BLaER1 treated with 17β-estradiol and CSF1 and Interleukin-3, amounts not matched to agents 10 nM and 100 nM (cell line): Measurements from ENCODE around the gene DUSP10.

Source experiments
- H3K27ac ChIP-seq, 11 experiments: shearing (Covaris generic); formaldehyde crosslinking; 2 replicates each; pipeline ENCODE4 v1.8.1; 2022
- H3K27me3 ChIP-seq, 11 experiments: shearing (Covaris generic); formaldehyde crosslinking; 2 replicates each; pipeline ENCODE4 v1.8.1; 2022
- H3K36me3 ChIP-seq, 11 experiments: shearing (Covaris generic); formaldehyde crosslinking; 2 replicates each; pipeline ENCODE4 v1.8.1; 2022
- H3K4me1 ChIP-seq, 10 experiments: shearing (Covaris generic); formaldehyde crosslinking; 2 replicates each; pipeline ENCODE4 v1.8.1; 2022
- H3K4me2 ChIP-seq, 11 experiments: shearing (Covaris generic); formaldehyde crosslinking; 2 replicates each; pipeline ENCODE4 v1.8.1; 2022
- H3K4me3 ChIP-seq, 10 experiments: shearing (Covaris generic); formaldehyde crosslinking; 2 replicates each; pipeline ENCODE4 v1.8.1; 2022
- H3K9ac ChIP-seq, 11 experiments: shearing (Covaris generic); formaldehyde crosslinking; 2 replicates each; pipeline ENCODE4 v1.8.1; 2022
- H3K9me3 ChIP-seq, 11 experiments: shearing (Covaris generic); formaldehyde crosslinking; replicated peaks in 1 of 11; 2 replicates each; pipeline ENCODE4 v1.8.1; 2022
- H4K20me1 ChIP-seq, 11 experiments: shearing (Covaris generic); formaldehyde crosslinking; 2 replicates each; pipeline ENCODE4 v1.8.1; 2022
- Cebpa-rat ChIP-seq, 11 experiments: shearing (Covaris generic); IDR thresholded peaks; 2 replicates each; pipeline ENCODE4 v1.8.1; 2022

DUSP10 gene

DNA sequence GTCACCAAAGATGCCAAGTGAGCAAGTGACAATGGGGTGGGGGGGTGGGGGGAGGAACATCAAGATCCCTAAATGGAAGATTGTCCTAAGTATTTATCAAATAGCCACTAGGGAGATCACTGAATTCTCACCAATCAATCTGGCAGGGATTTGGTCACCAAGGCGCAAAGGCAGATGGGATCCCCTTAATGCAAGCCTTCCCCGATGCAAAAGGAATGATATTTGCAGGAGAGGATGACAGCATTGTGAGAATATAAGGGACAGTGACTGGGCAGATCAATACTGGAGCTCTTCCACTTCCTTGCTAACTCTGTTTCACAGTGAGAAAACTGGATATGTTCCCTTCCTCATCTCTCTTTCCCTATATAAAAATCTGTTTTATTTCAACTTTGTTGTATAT, 40.9 kb downstream of the DUSP10 start:
- no peak for TF ChIP-seq Cebpa-rat (IDR thresholded peaks at IDR 0.05)
- Histone ChIP-seq H3K9me3 (peaks cover 0 to 20% (median 2%) of the 10 kb centered on the region in 11 experiments; a peak in 11 of 22 replicates), H3K4me3 (no peak overlapping the region)

DNA sequence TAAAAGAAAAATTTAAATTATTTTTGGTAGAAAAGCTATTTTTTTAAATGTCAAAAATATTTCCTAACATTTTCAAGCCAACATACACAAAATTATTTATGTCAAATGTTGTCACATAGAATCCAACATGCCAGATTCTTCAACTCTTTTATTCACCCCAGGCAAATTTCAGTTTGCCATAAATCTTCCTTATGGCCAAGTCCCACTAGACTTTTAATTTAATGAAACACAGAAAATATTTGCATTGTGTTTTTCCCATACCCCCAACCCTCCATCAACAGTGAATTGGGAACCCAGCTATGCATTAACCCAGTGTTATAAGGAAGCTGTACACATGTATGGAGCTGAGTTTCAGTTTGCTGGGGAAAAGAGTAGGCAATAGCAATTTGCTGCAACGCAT, 41.4 kb downstream of the DUSP10 start:
- H3K4me3 ChIP-seq: no peak overlapping the region
- no peak overlapping the region for H3K9ac ChIP-seq
- no peaks in the 10 kb centered on the region for H4K20me1 ChIP-seq
- H3K27ac ChIP-seq: no peak overlapping the region
- peaks cover 0 to 93% (median 35%) of the 10 kb centered on the region in 10 experiments; a peak in 15 of 20 replicates for H3K4me1 ChIP-seq
- H3K27me3 ChIP-seq: no peaks in the 10 kb centered on the region
- no peak for TF ChIP-seq Cebpa-rat (IDR thresholded peaks at IDR 0.05)
- H3K36me3 ChIP-seq: peaks cover 21 to 46% (median 37%) of the 10 kb centered on the region in 11 experiments
- H3K4me2 ChIP-seq: peak overlapping the region in 2 of 11 experiments; percentile 31 to 45; a peak in 3 of 22 replicates
- peaks cover 0 to 16% (median 0%) of the 10 kb centered on the region in 11 experiments; a peak in 9 of 22 replicates for H3K9me3 ChIP-seq

More for the DNA sequence above, 40.9 kb downstream of the DUSP10 start:
- Histone ChIP-seq H3K4me1 (peaks cover 0 to 97% (median 39%) of the 10 kb centered on the region in 10 experiments; a peak in 14 of 20 replicates), H3K27ac (no peak overlapping the region), H3K9ac (no peak overlapping the region), H3K36me3 (peaks cover 25 to 50% (median 41%) of the 10 kb centered on the region in 11 experiments), H4K20me1 (no peaks in the 10 kb centered on the region), H3K27me3 (no peaks in the 10 kb centered on the region), H3K4me2 (peak overlapping the region in 2 of 11 experiments; percentile 41 to 66; a peak in 3 of 22 replicates)

DNA sequence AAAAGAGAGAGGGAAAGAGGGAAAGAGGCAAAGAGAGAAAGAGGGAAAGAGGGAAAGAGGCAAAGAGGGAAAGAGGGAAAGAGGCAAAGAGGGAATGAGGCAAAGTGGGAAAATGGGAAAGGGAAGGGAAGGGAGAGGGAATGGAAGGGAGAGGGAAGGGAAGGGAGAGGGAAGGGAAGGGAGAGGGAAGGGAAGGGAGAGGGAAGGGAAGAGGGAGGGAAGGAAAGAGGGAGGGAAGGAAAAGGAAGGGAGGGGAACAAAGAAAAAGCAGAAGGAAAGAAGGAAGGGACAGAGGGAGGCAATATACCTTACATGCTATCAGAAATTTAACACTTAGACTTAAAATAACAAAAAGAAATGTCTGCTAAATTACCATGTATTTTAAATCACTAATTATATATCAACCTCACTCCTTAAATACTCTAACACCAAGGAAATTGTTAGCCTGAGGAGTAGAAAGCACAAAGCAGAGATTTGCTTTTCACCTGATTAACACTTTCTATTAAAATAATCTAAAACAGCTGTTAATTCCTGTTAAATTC, 41.8 kb downstream of the DUSP10 start:
- Histone ChIP-seq H3K36me3 (peaks cover 16 to 42% (median 32%) of the 10 kb centered on the region in 11 experiments), H3K9me3 (peaks cover 0 to 12% (median 0%) of the 10 kb centered on the region in 11 experiments; a peak in 3 of 22 replicates), H3K4me2 (peak overlapping the region in 4 of 11 experiments; percentile 26 to 72 (median 43); a peak in 3 of 22 replicates), H3K27ac (peak overlapping the region in 6 of 11 experiments; percentile 41 to 83 (median 60); a peak in 6 of 22 replicates), H4K20me1 (no peaks in the 10 kb centered on the region), H3K4me3 (no peak overlapping the region), H3K27me3 (no peaks in the 10 kb centered on the region), H3K4me1 (peaks cover 0 to 88% (median 30%) of the 10 kb centered on the region in 10 experiments; a peak in 15 of 20 replicates), H3K9ac (peak overlapping the region in 1 of 11 experiments; percentile 16; a peak in 1 of 22 replicates)
- no peak for TF ChIP-seq Cebpa-rat (IDR thresholded peaks at IDR 0.05)

DNA sequence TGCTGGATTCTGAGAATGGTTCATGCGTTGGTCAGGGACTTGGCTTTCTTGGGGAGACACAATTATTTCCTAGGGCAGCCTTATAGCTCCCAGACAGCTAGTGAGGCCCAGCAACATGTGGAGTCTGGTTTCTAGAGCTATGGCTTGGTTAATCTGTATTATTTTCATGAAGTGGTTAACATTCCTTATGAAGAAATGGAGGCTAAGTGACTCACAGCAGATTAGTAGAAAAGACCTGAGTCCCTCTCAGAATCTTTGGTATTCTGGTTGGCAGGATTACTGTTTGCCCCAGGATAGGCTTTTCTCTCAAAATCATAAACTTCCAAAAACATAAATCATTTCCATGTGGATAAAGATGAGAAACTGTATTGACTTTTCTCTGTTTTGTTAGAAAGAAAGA, 42.3 kb downstream of the DUSP10 start:
- Histone ChIP-seq H4K20me1 (no peaks in the 10 kb centered on the region), H3K27me3 (no peaks in the 10 kb centered on the region), H3K4me1 (peaks cover 0 to 84% (median 26%) of the 10 kb centered on the region in 10 experiments; a peak in 15 of 20 replicates), H3K9me3 (peaks cover 0 to 12% (median 0%) of the 10 kb centered on the region in 11 experiments; a peak in 3 of 22 replicates), H3K4me3 (no peak overlapping the region), H3K36me3 (peaks cover 16 to 38% (median 30%) of the 10 kb centered on the region in 11 experiments), H3K9ac (peak overlapping the region in 2 of 11 experiments; percentile 16 to 43; a peak in 1 of 22 replicates), H3K27ac (peak overlapping the region in 6 of 11 experiments; percentile 41 to 83 (median 60); a peak in 12 of 22 replicates), H3K4me2 (peak overlapping the region in 5 of 11 experiments; percentile 26 to 72 (median 45); a peak in 6 of 22 replicates)
- TF ChIP-seq Cebpa-rat (IDR thresholded peaks at IDR 0.05): no peak

DNA sequence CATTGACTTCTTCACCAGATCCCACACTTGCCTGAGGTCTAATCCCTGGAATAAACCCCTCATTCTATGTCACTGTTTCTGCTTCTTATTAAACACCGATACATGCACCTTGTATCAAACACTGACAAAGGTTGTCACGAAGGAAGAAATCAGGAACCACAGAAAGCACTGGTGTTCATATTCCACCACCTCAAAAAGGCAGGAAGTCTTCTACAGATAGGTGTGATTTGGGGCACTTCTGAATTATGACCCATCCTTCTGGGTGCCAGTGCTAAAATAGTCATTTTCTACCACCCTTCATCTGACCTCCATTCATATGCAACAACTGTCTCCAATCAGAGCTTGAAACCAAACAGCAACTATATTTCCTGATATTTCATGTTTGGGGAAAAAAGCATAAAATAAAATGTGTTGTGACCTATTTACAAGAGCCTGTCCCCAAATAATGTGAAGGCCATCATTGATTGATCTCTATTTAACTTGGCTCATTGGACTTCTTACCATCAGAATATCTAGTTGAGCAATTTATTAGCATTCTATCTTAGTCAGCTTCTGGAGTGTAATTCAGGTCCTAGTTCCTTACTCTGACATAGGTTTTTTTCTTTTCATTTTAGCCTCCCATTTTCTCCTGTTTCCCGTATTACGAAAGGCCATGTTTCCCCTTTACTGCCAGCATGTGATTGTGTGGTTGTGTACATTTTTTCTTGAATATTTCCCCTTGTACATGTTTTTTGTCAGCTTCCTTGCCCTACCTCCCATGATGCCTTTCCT, 43.1 kb downstream of the DUSP10 start:
- H3K9me3 ChIP-seq: peaks cover 0 to 12% (median under 1%) of the 10 kb centered on the region in 11 experiments; a peak in 6 of 22 replicates
- H3K4me1 ChIP-seq: peaks cover 0 to 80% (median 18%) of the 10 kb centered on the region in 10 experiments; a peak in 13 of 20 replicates
- no peak for TF ChIP-seq Cebpa-rat (IDR thresholded peaks at IDR 0.05)
- peaks cover 16 to 31% (median 23%) of the 10 kb centered on the region in 11 experiments; a peak in 21 of 22 replicates for H3K36me3 ChIP-seq
- no peak overlapping the region for H3K9ac ChIP-seq
- 0 out of 20 replicates have a peak overlapping the region, but pooled peaks of 1 of the 10 experiments have one; percentile 4 for H3K4me3 ChIP-seq
- H3K27me3 ChIP-seq: no peaks in the 10 kb centered on the region
- peak overlapping the region in 6 of 11 experiments; percentile 0 to 72 (median 38); a peak in 11 of 22 replicates for H3K4me2 ChIP-seq
- H3K27ac ChIP-seq: peak overlapping the region in 7 of 11 experiments; percentile 12 to 83 (median 55); a peak in 12 of 22 replicates
- H4K20me1 ChIP-seq: no peaks in the 10 kb centered on the region

DNA sequence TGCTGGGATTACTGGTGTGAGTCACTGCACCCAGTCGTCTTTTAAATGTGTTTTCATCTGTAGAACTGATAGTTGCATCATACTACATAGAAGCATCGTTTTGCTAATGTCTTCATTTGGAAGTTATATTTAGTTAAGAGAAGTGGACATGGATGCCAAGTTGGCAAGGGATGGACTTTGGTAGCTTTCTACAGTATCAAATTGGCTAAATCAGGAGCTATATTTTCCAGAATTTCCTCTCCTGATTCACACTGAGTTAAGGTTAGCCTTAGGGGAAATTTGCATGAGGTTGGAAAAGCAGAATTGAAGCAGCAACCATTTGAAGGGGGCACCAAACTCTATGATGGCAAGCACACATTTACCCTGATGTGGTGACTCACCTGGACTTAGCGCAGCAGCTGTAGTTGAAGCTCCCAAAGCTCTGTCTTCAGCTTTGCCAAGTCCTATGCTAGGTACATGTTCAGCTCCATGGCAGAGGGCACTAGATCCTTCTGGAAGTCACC, 43.9 kb downstream of the DUSP10 start:
- H3K9ac ChIP-seq: no peak overlapping the region
- H3K4me1 ChIP-seq: peaks cover 0 to 75% (median 14%) of the 10 kb centered on the region in 10 experiments; a peak in 11 of 20 replicates
- peaks cover 13 to 24% (median 15%) of the 10 kb centered on the region in 11 experiments; a peak in 21 of 22 replicates for H3K36me3 ChIP-seq
- H3K9me3 ChIP-seq: peaks cover 0 to 18% (median 7%) of the 10 kb centered on the region in 11 experiments; a peak in 11 of 22 replicates
- no peaks in the 10 kb centered on the region for H4K20me1 ChIP-seq
- TF ChIP-seq Cebpa-rat (IDR thresholded peaks at IDR 0.05): 0 out of 22 replicates have a peak, but pooled peaks of 1 of the 11 experiments have one; percentile 22
- no peaks in the 10 kb centered on the region for H3K27me3 ChIP-seq
- peak overlapping the region in 6 of 11 experiments; percentile 4 to 83 (median 60); a peak in 8 of 22 replicates for H3K27ac ChIP-seq
- no peak overlapping the region for H3K4me3 ChIP-seq
- peak overlapping the region in 5 of 11 experiments; percentile 26 to 72 (median 45); a peak in 9 of 22 replicates for H3K4me2 ChIP-seq

DNA sequence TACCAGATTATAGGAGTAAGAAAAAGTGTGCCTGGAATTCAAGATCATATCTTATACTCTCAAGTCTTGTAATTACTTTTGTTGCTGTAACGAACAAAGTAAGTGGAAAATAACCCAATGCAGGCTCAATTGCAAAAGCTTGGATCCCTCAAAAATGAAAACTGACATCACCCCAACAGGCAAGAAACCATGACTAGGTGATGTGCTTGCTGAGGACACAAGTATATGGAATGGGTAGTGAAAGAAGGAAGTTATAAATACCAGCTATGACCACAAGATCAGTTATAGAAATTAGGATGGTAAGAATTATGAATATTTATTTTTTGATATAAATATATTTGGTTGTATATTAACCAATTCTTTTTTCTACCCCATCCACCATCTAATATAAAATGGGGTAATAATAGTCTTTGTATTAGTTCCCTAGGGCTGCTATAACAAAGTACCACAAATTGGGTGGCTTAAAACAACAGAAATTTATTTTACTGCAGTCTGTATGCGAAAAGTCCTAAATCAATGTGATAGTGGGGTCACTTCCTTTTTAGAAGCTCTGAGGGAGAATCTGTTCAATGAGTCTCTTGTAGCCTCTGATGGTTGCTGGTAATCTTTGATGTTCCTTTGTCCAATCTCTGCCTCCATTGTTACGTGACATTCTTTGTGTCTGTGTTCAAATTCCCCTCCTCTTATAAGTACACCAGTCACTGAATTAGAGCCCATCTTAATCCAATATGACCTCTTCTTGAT, 45.0 kb downstream of the DUSP10 start:
- TF ChIP-seq Cebpa-rat (IDR thresholded peaks at IDR 0.05): no peak
- no peak overlapping the region for H3K27ac ChIP-seq
- peaks cover 3 to 13% (median 4%) of the 10 kb centered on the region in 11 experiments; a peak in 18 of 22 replicates for H3K36me3 ChIP-seq
- peak overlapping the region in 4 of 11 experiments; percentile 0 to 72 (median 50); a peak in 6 of 22 replicates for H3K4me2 ChIP-seq
- no peak overlapping the region for H3K4me3 ChIP-seq
- no peak overlapping the region for H3K9ac ChIP-seq
- no peaks in the 10 kb centered on the region for H3K27me3 ChIP-seq
- H4K20me1 ChIP-seq: no peaks in the 10 kb centered on the region
- H3K9me3 ChIP-seq: peaks cover 0 to 14% (median 7%) of the 10 kb centered on the region in 11 experiments; a peak in 11 of 22 replicates
- H3K4me1 ChIP-seq: peaks cover 0 to 64% (median 14%) of the 10 kb centered on the region in 10 experiments; a peak in 11 of 20 replicates
